Measurements from ENCODE around the gene SVIL.
"Not testable (repeated sequence)": the region's sequence is repeated elsewhere in the genome, so short reads cannot be mapped to it uniquely, and the experiment has no call there.

The SVIL gene

GRCh38 chr10:29649561-29650551, 15.1 kb upstream of the SVIL start:
- DNase-seq = no peak

- DNase-seq = no peak
Measured at GRCh38 chr10:29648983-29649268, 14.2 kb upstream of the SVIL start.

GRCh38 chr10:29648114-29648982, 13.6 kb upstream of the SVIL start:
- no peak for DNase-seq

- no peak for DNase-seq
Measured at GRCh38 chr10:29647478-29647877, 12.7 kb upstream of the SVIL start.

GRCh38 chr10:29646960-29647461, 12.2 kb upstream of the SVIL start:
- DNase-seq = no peak

GRCh38 chr10:29646238-29646902, 11.6 kb upstream of the SVIL start:
- peak; percentile 59 for DNase-seq

- DNase-seq = no peak
Measured at GRCh38 chr10:29643771-29644501, 9.2 kb upstream of the SVIL start.

GRCh38 chr10:29642990-29643389, 8.2 kb upstream of the SVIL start:
- no peak for DNase-seq

GRCh38 chr10:29637537-29637936, 2.8 kb upstream of the SVIL start:
- no peak for DNase-seq

GRCh38 chr10:29636178-29636577, 1.4 kb upstream of the SVIL start:
- no peak for DNase-seq

GRCh38 chr10:29635711-29636144, 957 bp upstream of the SVIL start:
- DNase-seq = no peak

- DNase-seq = no peak
Measured at GRCh38 chr10:29634105-29634504, 666 bp downstream of the SVIL start.

GRCh38 chr10:29631049-29631339, 3.8 kb downstream of the SVIL start:
- DNase-seq = no peak

- DNase-seq = no peak
Measured at GRCh38 chr10:29630205-29631048, 4.3 kb downstream of the SVIL start.

GRCh38 chr10:29628912-29629526, 5.8 kb downstream of the SVIL start:
- DNase-seq = no peak

GRCh38 chr10:29628311-29628710, 6.5 kb downstream of the SVIL start:
- no peak for DNase-seq

- no peak for DNase-seq
Measured at GRCh38 chr10:29627201-29628132, 7.3 kb downstream of the SVIL start.

GRCh38 chr10:29624357-29624756, 10.4 kb downstream of the SVIL start:
- DNase-seq = not testable (repeated sequence)

GRCh38 chr10:29623797-29624196, 11.0 kb downstream of the SVIL start:
- no peak for DNase-seq

GRCh38 chr10:29622382-29622922, 12.3 kb downstream of the SVIL start:
- no peak for DNase-seq
